GM19239 (cell line): ENCODE measurements around the gene ISG20L2.

Experiments
- DNase-seq: peaks from one replicate; pipeline ENCODE4 v3.0.0; 2011; ENCODE audit warnings: low spot score; ENCODE audit not compliant: insufficient read length
- FAIRE-seq: peaks from 2 replicates; lab custom pipeline; 2011; peaks lifted over from hg19 to GRCh38; lab: Jason Lieb, UNC

Gene ISG20L2

DNA sequence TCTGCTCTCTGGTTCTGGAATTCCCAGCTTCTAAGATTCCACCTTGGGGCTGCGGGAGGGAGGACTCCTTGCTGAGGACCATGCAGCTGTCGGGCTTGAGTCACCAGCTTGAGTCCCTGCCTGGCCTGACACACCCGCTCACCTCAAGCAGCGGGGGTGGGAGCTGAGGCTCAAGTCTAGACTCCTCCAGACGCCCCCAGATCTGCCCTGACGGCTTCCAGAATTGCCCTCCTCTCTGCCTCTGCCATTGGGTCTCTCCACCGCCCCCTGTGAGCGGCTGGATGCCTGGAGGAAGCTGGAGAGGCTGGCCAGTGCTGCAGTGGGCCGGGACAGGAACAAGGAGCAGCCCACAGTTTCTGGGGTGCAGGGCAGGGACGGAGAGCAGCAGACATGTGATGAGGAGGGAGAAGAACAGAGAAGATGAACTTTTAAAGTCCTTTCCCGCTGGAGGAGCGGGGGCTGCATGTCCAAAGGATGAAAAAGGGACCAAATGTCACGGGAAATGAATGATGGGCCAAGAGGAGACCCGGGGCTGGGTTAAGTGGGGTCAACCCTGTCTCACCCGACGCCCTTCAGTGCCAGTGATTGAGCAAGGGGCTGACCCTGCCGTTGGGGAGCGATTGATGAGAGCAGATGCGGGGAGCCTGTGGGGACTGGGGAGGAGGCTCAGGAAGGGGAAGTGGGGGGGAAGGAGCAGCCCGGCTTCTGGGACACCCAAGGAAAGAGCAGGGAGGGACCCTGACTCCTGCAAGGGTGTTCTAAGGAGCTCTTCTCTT lies 36.7 kb downstream of the ISG20L2 start:
- DNase-seq, result no peak
- FAIRE-seq, result no peak

- DNase-seq (no peak), FAIRE-seq (no peak)
These were observed 37.4 kb downstream of the ISG20L2 start for GRCh38 chr1:156691191-156691590.

DNA sequence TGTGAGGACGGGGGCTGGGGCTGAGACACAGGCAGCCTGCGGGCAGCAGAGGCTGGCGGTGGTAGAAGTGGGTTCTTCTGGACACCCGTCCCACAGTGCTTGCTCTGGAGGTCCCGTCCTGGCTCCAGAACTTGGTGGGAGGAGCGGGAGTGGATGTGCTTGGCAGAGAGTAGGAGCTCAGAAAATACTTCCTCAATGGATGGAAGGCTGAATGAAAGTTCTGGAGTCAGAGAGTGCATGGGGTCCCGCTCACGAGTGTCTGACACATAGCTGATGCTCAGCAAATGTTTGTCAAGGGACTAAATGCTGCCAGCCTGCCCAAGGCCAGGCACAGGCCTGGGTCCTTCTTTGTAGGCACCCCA lies 37.9 kb downstream of the ISG20L2 start:
- FAIRE-seq (no peak), DNase-seq (no peak)

DNA sequence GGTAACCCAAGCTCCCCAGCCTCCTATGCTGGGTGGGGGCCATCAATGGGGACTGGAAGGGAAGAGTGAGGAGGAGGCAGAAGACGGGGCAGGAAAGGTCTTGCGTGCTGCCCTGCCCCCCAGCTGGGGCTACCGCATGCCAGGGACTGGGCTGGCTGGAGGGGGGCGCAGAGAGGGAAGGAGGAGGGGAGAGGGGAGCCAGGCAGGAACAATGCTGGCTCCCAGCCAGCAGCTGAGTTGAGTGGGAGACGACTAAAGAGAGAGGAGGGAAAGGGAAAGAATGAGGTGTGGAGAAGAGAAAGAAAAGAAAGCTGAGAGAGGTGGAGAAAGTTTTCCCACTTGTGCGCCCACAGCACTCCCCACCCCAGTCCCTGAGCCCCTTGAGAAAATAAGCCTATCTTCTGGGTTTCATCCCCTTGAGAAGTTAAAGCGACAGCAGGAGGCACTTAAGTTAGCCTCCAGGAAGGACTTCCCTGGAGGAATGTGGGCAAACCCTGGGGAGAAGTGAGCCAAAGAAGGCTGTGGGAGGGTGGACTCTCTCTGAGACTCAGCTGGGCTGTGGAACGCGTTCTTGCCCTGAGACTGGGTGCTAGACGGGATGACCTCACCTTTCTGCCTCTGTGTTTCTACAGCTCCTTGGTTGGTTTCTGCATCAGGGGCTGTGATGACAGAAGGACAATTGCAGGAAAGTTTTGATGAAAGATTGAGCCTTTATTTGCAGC lies 38.5 kb downstream of the ISG20L2 start:
- DNase-seq, result no peak
- no peak for FAIRE-seq

DNA sequence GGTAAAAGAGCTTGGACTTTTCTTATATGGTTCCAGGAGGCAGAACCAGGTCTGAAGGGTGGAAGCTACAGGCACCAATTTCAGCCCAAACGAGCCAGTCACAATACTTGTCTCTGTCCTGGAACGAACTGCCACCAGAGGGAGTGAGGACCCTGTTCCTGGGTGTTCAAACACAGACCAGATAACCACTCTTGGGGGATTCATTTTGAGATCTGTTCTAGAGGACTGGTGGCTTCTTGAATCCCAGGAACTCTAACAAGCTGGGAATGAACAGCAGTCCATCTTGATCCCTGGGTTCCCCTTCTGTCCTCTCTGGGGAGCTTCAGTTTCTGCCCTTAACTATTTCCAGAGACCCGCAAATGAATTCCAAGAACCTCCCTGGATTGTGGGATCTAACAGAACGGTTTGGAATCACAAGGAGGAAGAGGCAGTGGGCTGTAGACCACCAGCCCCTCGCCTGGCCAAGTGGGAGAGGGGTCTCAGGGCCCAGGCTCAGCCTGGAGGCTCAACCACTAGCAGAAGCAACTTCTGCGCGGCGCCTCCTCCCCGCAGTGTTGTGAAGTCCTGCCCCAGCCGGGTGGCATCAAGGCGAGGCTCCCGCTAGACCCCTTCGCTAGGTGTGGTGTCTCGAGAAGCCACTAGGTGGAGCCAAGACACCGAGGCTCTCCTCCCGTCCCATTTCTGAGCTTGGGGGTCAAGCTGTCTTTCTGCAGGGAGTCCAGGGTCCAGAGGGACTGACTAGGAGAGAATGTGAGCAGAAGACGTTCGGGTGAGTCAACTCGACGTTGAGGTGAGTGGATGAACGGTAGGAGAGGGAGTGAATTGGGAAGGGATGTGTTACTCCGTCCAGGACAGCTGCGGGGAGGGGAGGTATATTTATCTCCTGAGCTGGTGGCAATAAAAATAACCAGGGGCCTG lies 39.3 kb downstream of the ISG20L2 start:
- peak; percentile 79 for FAIRE-seq
- peak; percentile 88 for DNase-seq

- DNase-seq (no peak), FAIRE-seq (no peak)
These were observed 44.3 kb downstream of the ISG20L2 start for GRCh38 chr1:156684227-156684782.

- FAIRE-seq (no peak), DNase-seq (no peak)
These were observed 46.2 kb downstream of the ISG20L2 start for GRCh38 chr1:156682166-156682890.

DNA sequence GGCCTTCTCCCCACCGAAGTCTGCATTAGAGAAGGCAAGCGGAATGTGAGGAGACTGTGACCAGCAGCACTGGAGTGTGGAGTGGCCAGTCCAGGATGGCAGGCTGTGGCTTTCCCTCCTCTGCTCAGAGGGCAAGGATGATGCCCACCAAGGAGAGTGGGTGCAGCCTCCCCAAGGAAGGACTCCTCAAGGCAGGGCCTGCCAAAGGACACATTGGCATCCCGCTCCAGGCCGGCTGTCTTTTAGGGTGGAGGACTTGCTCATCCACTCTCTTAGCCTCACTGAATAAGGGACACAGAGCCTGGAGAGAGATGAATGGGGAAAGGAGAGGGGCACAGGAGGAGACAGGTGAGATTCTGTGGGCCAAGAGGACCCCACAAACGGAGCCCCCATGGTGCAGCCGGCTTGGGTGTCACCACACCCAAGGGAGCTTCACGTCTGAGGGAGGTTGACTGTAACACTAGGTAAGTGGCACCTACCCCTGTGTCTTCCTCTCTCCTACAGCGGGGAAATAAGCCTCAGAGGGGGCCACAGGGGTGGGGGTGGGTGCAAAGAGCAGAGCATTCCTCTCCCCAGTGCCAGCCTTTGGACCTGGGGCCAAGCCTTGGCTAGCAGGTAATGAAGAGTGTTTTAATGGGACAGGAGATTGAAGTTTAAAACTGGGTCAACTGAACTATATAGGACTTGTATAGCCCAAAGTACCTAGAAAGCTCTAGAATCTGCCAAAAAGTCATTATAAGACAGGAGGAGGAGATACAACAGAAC lies 47.2 kb downstream of the ISG20L2 start:
- DNase-seq (no peak), FAIRE-seq (no peak)

DNA sequence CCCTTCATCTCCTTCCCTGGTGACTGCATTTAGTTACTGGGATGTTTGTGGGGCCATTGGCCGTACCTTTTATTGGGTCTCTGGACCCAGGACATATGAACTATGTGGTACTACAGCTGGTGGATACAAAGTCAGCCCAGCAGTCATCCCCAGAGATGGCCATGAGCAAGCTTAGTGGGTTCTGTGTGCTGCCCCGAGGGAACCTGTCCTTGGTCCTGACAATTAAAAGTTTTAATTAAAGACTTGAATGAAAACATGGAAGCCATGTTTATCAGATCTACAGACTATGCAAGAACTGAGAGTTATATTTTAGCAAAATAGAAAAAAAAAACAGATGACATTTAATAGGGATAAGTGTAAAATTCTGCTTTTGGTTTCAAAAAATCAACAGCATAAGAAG lies 48.5 kb downstream of the ISG20L2 start:
- no peak for FAIRE-seq

GRCh38 chr1:156677616-156678596 lies 50.7 kb downstream of the ISG20L2 start:
- DNase-seq (peak; percentile 58), FAIRE-seq (peak; percentile 82)

More for the DNA sequence above, 48.5 kb downstream of the ISG20L2 start:
- DNase-seq, result no peak

- FAIRE-seq (no peak), DNase-seq (no peak)
These were observed 51.5 kb downstream of the ISG20L2 start, which contains the start of gene NES for GRCh38 chr1:156676820-156677615. Gene NES (minus strand): TSS chr1:156677407. CDS start chr1:156677264, 143 bp downstream.

- no peak for FAIRE-seq
- DNase-seq, result no peak
These were observed 52.3 kb downstream of the ISG20L2 start for GRCh38 chr1:156676114-156676819.

DNA sequence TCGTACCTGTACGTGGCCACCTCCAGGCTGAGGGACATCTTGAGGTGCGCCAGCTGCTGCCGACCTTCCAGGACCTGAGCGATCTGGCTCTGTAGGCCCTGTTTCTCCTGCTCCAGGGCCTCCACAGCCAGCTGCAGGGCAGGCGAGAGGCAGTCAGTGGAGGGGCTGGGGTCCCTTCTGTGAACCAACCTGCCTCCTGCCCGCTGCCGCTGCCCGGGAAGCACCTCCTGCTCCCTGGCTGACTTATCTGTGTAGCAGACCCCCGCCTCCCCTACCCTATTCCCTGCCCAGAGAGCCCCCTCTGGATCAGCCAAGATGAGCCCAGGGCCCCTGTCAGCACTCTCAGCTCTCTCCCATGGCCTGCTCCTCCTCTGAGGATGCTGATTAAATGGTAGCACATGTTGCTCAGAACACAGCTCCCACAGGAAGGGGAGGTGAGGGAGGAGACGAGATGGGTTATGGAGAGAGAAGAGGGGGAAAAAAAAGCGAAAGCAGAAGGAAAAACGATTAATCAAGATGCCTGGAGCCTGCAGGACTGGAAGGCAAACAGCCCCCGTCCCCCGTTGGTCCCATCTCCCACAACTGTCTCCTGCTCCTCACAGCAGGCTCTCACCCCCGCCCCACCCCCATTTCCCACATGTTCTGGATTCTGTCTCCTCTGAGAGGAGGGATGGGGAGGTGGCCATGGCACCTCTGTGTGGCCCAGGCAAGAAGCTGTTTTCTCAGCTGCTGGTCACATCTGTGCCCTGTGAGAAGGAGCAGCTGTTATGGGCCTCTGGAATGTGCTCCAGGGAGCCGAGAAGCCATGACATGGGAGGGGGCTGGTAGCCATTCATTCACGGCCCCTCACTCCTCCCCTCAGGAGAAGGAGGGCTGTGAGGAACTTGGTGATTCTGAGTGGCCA lies 53.1 kb downstream of the ISG20L2 start:
- DNase-seq (no peak), FAIRE-seq (no peak)

GRCh38 chr1:156673387-156674121 lies 55.0 kb downstream of the ISG20L2 start:
- DNase-seq (no peak), FAIRE-seq (no peak)
